SK-N-MC (cell line): Measurements from ENCODE around the gene MPO.

Experiments
- DNase-seq: peaks from one replicate; pipeline ENCODE4 v3.0.0-alpha.2; 2011; ENCODE audit warnings: low read depth, low spot score
- H3K27ac ChIP-seq: fragments of 200-600 bp; sonication (generic); 2 replicates; pipeline ENCODE4 v1.5.1; 2016; ENCODE audit warnings: mixed run types
- H3K36me3 ChIP-seq: fragments of 200-600 bp; sonication (generic); 2 replicates; pipeline ENCODE4 v1.6.1; 2017; ENCODE audit warnings: antibody characterized with exemption, low read length, mixed read lengths; ENCODE audit not compliant: insufficient read depth
- H3K4me3 ChIP-seq: fragments of 200-600 bp; sonication (generic); 2 replicates; pipeline ENCODE4 v1.5.1; 2016
- H3K9ac ChIP-seq: fragments of 200-600 bp; sonication (generic); 2 replicates; pipeline ENCODE4 v1.8.0; 2017; ENCODE audit warnings: mixed run types, mixed read lengths; ENCODE audit not compliant: insufficient read length
- H3K9me3 ChIP-seq: fragments of 200-600 bp; sonication (generic); 2 replicates; pipeline ENCODE4 v1.6.1; 2017; ENCODE audit warnings: low read depth, mild to moderate bottlenecking, antibody characterized with exemption, low read length, moderate library complexity, mixed read lengths
- EZH2 ChIP-seq: fragments of 200-600 bp; sonication (generic); IDR thresholded peaks from one replicate; pipeline ENCODE4 v1.6.1; 2017; ENCODE audit warnings: antibody characterized with exemption
- FOXP2 ChIP-seq: optimal IDR thresholded peaks from 2 replicates; pipeline ENCODE3; 2011; ENCODE audit warnings: mild to moderate bottlenecking, moderate library complexity; ENCODE audit not compliant: insufficient read depth; ENCODE audit errors: extremely low read length, control extremely low read depth
- POLR2AphosphoS5 ChIP-seq: IDR thresholded peaks from 2 replicates; pipeline ENCODE4 v1.6.1; 2012; ENCODE audit warnings: mild to moderate bottlenecking, low read depth, low read length, borderline replicate concordance

Gene MPO

GRCh38 chr17:58229881-58230280, 50.9 kb downstream of the MPO start:
- no peak for DNase-seq
- H3K36me3 ChIP-seq: no peaks in the 10 kb centered on the region
- no peak for TF ChIP-seq POLR2AphosphoS5
- TF ChIP-seq FOXP2: no peak
- no peak for TF ChIP-seq EZH2

GRCh38 chr17:58229384-58229783, 51.4 kb downstream of the MPO start:
- no peaks in the 10 kb centered on the region for H3K9me3 ChIP-seq
- H3K27ac ChIP-seq: no peak overlapping the region
- H3K36me3 ChIP-seq: no peaks in the 10 kb centered on the region
- no peak overlapping the region for H3K9ac ChIP-seq
- H3K4me3 ChIP-seq: no peak overlapping the region
- TF ChIP-seq POLR2AphosphoS5 (no peak), EZH2 (no peak), FOXP2 (no peak)
- DNase-seq: no peak

More at GRCh38 chr17:58229881-58230280, 50.9 kb downstream of the MPO start:
- H3K9me3 ChIP-seq: no peaks in the 10 kb centered on the region
- no peak overlapping the region for H3K27ac ChIP-seq
- no peak overlapping the region for H3K4me3 ChIP-seq
- no peak overlapping the region for H3K9ac ChIP-seq

GRCh38 chr17:58228679-58229078, 52.1 kb downstream of the MPO start:
- Histone ChIP-seq H3K27ac (no peak overlapping the region), H3K4me3 (no peak overlapping the region), H3K36me3 (no peaks in the 10 kb centered on the region), H3K9me3 (no peaks in the 10 kb centered on the region), H3K9ac (no peak overlapping the region)
- DNase-seq: no peak
- TF ChIP-seq POLR2AphosphoS5 (no peak), FOXP2 (no peak), EZH2 (no peak)

GRCh38 chr17:58227733-58228132, 53.0 kb downstream of the MPO start:
- no peak for DNase-seq
- Histone ChIP-seq H3K9me3 (no peaks in the 10 kb centered on the region), H3K4me3 (no peak overlapping the region), H3K9ac (no peak overlapping the region), H3K36me3 (no peaks in the 10 kb centered on the region), H3K27ac (no peak overlapping the region)
- no peak for TF ChIP-seq EZH2
- no peak for TF ChIP-seq FOXP2
- no peak for TF ChIP-seq POLR2AphosphoS5

- H3K9ac ChIP-seq: no peak overlapping the region
- DNase-seq: no peak
- TF ChIP-seq POLR2AphosphoS5 (no peak), EZH2 (no peak), FOXP2 (no peak)
- H3K4me3 ChIP-seq: no peak overlapping the region
- H3K9me3 ChIP-seq: no peaks in the 10 kb centered on the region
- H3K36me3 ChIP-seq: no peaks in the 10 kb centered on the region
- H3K27ac ChIP-seq: no peak overlapping the region
These were observed 56.4 kb downstream of the MPO start for GRCh38 chr17:58224315-58224714.
